GM10248 (cell line): ENCODE results near the gene CAMSAP1.

Experiments used
- CTCF ChIA-PET: fragments of 300-600 bp; sonication (Branson Sonifier 250); formaldehyde crosslinking; extraction: SDS; loops from one replicate; lab custom pipeline; 2021; ENCODE audit warnings: antibody characterized with exemption; lab: Yijun Ruan, JAX
- POLR2A ChIA-PET: fragments of 350-650 bp; sonication (Branson Sonifier 250); formaldehyde crosslinking; extraction: SDS; loops from one replicate; lab custom pipeline; 2020; ENCODE audit warnings: antibody characterized with exemption; lab: Yijun Ruan, JAX
- DNase-seq: peaks from one replicate; pipeline ENCODE4 v3.0.0; 2012; ENCODE audit errors: extremely low spot score
- TF ChIP-seq, protein P1 (sequence below): IDR thresholded peaks from 2 replicates; pipeline ENCODE4 v1.5.1; 2012; ENCODE audit warnings: mild to moderate bottlenecking, low read depth; ENCODE audit errors: extremely low read depth, missing control alignments, control extremely low read depth

The CAMSAP1 gene

DNA sequence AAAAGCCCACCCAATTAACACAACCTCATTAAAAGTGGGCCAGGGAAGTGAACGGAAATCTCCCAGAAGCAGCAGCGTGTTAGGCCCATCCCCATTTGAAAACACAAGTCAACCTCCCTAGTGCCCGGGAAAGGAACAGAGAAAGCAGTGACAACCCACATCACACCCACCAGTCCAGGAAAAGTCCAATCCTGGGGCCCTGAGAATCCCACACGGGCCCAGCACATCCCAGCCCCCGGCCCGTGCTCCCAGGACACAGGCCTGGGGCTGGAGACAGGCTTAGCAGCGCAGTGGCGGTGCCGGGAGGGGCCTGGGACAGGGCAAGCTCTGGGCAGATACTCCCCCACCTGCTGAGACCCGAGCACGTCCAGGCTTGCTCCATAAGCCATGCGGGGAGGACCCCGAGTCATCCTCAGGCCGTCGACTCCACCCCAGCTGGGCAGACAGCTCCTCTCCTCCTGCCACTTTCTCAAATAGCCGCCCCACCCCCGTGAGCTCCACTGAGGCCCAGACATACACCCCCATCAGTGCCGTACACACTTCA lies 104.4 kb downstream of the CAMSAP1 start:
- ChIA-PET CTCF (no interaction called here), POLR2A (no interaction called here)
- TF ChIP-seq, protein P1, sequence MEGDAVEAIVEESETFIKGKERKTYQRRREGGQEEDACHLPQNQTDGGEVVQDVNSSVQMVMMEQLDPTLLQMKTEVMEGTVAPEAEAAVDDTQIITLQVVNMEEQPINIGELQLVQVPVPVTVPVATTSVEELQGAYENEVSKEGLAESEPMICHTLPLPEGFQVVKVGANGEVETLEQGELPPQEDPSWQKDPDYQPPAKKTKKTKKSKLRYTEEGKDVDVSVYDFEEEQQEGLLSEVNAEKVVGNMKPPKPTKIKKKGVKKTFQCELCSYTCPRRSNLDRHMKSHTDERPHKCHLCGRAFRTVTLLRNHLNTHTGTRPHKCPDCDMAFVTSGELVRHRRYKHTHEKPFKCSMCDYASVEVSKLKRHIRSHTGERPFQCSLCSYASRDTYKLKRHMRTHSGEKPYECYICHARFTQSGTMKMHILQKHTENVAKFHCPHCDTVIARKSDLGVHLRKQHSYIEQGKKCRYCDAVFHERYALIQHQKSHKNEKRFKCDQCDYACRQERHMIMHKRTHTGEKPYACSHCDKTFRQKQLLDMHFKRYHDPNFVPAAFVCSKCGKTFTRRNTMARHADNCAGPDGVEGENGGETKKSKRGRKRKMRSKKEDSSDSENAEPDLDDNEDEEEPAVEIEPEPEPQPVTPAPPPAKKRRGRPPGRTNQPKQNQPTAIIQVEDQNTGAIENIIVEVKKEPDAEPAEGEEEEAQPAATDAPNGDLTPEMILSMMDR: no peak
- DNase-seq: no peak

DNA sequence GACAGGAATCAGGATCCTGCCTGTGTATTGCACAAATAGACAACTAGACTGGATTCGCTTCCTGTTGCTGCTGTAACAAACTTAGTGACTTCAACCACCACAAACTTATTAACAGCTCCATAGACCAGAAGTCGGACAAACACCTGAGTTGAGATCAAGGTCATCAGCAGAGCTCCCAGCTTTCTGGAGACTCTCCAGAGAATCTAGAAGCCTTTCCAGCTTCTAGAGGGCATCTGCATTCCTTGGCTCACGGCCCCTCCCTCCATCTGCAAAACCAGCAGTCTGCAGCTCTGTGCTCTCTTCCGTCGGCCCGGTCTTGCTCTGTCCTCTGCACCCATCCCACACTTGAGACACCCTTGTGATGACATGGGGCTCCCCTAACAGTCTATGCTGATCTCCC lies 106.3 kb downstream of the CAMSAP1 start:
- no peak for DNase-seq
- POLR2A ChIA-PET: interaction anchor here (0.9 kb wide), 1 partner anchor 145 kb away, joined by 8 read pairs; no protein-coding TSS in a partner anchor
- CTCF ChIA-PET: interaction anchor here (0.6 kb wide), 1 partner anchor 365 kb away, joined by 3 read pairs; no protein-coding TSS in a partner anchor
- TF ChIP-seq, protein P1: no peak

GRCh38 chr9:135799261-135799660 lies 108.1 kb downstream of the CAMSAP1 start:
- TF ChIP-seq, protein P1: no peak
- ChIA-PET CTCF (interaction anchor here (0.9 kb wide), 1 partner anchor 9 kb away, joined by 3 read pairs; no protein-coding TSS in a partner anchor), POLR2A (no interaction called here)
- DNase-seq: no peak

DNA sequence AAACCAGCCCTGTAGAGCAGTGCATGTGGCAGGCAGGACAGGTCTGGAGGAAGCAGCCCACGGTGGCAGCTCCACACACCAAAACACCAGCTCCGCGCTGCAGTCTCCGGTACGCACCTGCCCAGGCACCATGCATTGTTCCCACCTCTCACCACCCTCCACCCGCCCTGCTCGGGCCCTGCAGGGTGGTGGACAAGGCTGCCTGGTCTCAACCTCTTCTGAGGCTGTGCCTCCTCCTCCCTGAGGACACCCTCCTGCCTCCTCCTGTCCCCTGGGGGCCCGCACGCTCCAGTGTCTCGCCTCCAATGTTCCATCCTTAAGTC lies 109.1 kb downstream of the CAMSAP1 start:
- TF ChIP-seq, protein P1: no peak
- ChIA-PET CTCF (interaction anchor here (1.3 kb wide), 1 partner anchor 10 kb away, joined by 4 read pairs; no protein-coding TSS in a partner anchor), POLR2A (no interaction called here)
- no peak for DNase-seq

GRCh38 chr9:135797507-135798262 lies 109.7 kb downstream of the CAMSAP1 start:
- peak; percentile 70 for DNase-seq
- ChIA-PET POLR2A (no interaction called here), CTCF (interaction anchor here (0.7 to 1.3 kb wide), 3 partner anchors 9 to 15 kb away, joined by 3 to 4 read pairs (median 3); no protein-coding TSS in a partner anchor)
- TF ChIP-seq, protein P1: peak; percentile 67

GRCh38 chr9:135796784-135797485 lies 110.4 kb downstream of the CAMSAP1 start:
- TF ChIP-seq, protein P1: no peak
- DNase-seq: no peak
- CTCF ChIA-PET: interaction anchor here (0.7 to 1.3 kb wide), 3 partner anchors 8 to 16 kb away, joined by 3 to 4 read pairs (median 3); no protein-coding TSS in a partner anchor
- POLR2A ChIA-PET: no interaction called here
